GF-D8 (cell line): ENCODE results near the gene SOCS7.

Experiments
- DNase-seq: peaks from one replicate; lab custom pipeline; 2025; lab: John Stamatoyannopoulos, UW

Gene SOCS7

GRCh38 chr17:38338053-38338452 lies 13.6 kb upstream of the SOCS7 start:
- no peak for DNase-seq

GRCh38 chr17:38338535-38338934 lies 13.1 kb upstream of the SOCS7 start:
- DNase-seq = no peak

DNA sequence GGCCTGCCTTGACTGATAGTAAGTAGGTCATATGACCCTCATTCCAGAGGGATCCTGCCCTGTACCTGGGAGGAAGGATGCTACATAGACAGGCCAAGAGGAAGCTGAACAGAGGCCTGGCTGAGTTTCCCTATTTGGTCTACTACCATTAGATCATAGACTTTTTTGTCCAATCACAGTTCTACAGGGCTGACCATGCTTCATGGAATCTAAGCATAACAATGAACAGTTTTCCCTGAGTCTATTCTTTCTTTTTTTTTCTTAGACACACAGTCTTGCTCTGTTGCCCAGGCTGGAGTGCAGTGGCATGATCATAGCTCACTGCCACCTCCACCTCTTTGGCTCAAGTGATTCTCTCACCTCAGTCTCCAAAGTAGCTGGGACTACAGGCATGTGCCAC lies 11.8 kb upstream of the SOCS7 start:
- no peak for DNase-seq

GRCh38 chr17:38341035-38341721 lies 10.5 kb upstream of the SOCS7 start:
- DNase-seq = no peak

DNA sequence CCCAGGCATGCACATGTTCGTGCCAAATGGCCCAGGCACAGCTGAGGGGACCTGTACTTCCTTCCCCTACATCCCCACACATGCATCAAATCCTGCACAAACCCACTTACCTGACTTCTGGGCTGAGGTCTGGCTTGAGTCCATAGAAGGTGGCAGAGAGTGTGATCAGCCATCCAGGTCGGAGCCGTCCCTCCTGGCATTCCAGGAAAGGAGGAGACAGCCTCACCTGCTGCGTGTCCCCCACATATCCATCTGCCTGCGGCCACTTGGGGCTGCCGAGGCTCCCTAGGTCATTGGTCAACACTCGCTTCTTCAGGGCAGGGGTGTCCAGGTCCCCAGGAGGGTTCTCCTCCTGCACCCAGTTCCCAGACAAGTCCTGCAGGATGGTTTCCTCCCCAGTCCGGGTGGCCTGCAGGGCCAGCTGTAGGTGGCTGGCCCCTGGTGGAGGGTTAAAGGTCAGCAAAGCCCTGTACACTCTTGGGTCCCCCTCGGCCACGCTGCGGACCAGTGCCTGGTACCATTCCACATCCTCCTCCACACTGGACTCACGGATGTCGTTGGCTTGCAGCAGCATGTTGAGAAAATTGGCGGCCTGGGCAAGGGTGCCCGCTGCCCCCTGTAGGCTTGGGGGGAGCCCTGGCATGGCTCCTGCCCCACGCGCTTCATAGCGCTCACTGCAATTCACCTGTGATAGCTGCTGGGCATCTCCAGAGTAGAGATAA lies 8.6 kb upstream of the SOCS7 start:
- DNase-seq = no peak

- no peak for DNase-seq
Observed at GRCh38 chr17:38343608-38344419, 7.8 kb upstream of the SOCS7 start, which contains the start of gene GPR179. Gene GPR179, minus strand, starts transcription at chr17:38343956. Its CDS starts 167 bp downstream, at chr17:38343789.

GRCh38 chr17:38344420-38344745 lies 7.3 kb upstream of the SOCS7 start:
- DNase-seq = no peak

DNA sequence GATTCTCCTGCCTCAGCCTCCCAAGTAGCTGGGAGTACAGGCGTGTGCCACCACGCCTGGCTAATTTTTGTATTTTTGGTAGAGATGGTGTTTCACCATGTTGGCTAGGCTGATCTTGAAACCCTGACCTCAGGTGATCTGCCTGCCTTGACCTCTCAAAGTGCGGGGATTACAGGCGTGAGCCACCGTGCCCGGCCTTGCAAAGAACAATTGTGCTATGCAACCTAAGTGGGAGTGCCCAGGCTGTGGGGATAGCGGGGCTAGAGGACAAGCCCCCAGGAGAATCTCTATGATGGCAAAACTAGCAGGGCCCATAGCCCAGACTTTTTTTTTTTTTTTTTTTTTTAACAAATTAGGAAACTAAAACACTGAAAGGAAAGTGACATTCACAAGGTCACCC lies 5.9 kb upstream of the SOCS7 start:
- no peak for DNase-seq

GRCh38 chr17:38349097-38349730 lies 2.4 kb upstream of the SOCS7 start:
- DNase-seq = peak; percentile 56

DNA sequence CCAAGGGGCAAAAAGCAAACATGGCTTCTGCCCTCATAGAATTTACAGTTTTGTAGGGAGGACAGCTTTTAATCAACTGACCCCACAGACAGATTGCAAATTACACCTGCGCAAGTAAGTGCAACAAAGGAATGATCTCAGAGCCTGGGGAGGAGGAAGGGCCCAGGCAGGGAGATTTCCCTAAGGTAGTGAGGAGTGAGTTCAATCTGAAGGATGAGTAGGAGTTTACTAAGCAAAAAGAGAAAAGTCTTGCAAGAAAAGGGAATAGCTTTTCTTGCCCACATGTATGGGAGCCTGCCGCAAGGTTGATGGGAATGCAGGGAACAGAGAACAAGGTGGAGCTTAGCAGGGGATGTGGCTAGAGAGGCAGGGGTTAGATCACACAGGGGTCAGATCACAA lies 1.6 kb upstream of the SOCS7 start:
- DNase-seq = no peak

DNA sequence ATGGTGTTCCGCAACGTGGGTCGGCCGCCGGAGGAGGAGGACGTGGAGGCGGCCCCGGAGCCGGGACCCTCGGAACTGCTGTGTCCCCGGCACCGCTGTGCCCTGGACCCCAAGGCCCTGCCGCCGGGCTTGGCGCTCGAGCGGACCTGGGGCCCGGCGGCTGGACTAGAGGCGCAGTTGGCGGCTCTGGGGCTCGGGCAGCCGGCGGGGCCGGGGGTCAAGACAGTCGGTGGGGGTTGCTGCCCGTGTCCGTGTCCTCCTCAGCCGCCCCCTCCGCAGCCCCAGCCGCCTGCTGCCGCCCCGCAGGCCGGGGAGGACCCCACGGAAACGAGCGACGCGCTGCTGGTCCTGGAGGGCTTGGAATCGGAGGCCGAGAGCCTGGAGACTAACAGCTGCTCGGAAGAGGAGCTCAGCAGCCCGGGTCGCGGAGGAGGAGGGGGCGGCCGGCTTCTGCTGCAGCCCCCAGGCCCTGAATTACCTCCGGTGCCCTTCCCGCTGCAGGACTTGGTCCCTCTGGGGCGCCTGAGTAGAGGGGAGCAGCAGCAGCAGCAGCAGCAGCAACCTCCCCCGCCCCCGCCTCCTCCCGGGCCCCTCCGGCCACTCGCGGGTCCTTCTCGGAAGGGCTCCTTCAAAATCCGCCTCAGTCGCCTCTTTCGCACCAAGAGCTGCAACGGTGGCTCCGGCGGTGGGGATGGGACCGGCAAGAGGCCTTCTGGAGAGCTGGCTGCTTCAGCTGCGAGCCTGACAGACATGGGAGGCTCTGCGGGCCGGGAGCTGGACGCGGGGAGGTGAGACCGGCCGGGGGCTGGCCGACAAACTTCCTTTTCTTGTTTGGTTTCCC lies 821 bp downstream of the SOCS7 start:
- no peak for DNase-seq

GRCh38 chr17:38353086-38353604 lies 1.5 kb downstream of the SOCS7 start:
- DNase-seq = no peak

DNA sequence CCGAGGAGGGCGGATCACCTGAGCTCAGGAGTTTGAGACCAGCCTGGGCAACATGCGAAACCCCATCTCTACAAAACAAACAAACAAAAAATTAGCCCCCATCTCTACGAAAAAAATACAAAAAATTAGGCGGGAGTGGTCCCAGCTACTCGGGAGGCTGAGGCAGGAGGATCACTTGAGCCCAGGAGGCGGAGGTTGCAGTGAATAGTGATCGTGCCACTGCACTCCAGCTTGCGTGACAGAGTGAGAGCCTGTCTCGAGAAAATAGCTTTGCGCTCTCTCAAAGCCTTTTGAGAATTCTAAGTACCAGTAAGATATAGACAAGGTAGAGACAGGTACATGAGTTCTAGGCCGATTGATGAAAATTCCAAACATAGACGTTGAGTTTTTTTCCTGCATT lies 2.0 kb downstream of the SOCS7 start:
- DNase-seq = no peak

GRCh38 chr17:38354466-38354865 lies 2.8 kb downstream of the SOCS7 start:
- DNase-seq = no peak

GRCh38 chr17:38355251-38355650 lies 3.6 kb downstream of the SOCS7 start:
- no peak for DNase-seq

GRCh38 chr17:38357486-38358123 lies 6.0 kb downstream of the SOCS7 start:
- DNase-seq = no peak

DNA sequence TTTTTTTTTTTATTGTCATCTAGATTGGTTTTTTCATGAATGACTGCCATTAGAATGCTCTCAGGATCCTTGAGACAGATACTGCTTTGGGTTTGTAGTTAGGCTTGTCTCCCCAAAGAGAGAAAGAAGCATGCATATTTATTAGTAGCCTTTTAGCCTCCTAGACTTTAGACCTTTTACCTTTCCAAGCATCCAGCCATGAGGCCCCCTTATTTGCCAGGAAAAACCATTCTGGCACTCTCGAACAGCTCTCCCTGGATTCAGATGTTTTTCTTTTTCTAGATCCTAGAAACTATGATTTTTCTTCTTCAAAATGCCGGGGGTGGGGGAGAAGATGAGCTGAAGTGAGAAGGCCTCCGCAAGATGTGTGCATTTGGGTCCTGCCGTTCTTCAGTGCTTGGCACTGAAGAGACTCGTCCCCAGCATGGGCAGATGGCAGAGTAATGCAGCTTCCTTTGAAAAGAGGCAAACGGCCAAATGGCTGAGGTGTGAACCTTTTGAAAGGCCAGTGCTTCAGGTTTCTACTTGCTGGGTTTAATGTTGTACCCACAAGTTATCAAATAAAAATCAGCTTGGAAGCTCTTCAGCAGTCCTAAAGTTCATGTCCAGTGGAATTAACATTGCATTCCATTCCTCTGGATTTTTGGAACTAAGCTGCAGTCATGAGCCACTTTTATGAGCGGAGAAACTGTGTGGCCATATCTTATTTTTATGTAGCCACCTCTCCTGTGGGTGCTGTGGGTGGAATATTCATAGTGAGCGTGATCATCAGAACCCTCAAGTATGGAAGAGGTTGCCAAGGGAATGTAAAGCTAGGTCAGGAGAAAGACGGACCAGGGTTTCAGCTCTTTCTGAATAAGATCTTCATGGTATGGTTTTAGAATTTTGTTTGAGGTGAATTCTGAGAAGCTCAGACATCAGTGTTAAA lies 7.2 kb downstream of the SOCS7 start:
- no peak for DNase-seq

GRCh38 chr17:38361694-38362465 lies 10.2 kb downstream of the SOCS7 start:
- no peak for DNase-seq

DNA sequence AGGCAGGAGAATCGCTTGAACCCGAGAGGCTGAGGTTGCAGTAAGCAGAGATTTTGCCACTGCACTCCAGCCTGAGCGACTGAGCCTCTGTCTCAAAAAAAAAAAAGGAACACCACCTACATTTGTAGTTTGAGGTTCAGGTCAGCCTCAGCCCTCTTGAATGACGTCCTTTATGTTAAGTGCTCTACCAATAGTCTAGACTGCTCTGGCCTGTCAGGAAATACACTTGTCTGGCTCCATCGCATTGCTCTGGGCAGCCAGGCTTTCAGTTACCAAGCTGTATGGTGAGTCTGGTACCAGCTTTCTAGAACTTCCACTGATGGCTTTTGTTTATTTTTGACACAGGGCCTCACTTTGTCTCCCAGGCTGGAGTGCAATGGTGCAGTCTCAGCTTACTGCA lies 11.4 kb downstream of the SOCS7 start:
- no peak for DNase-seq
